GM12865 (cell line): ENCODE measurements around the gene KLHL22.
"Not testable (repeated sequence)": the region's sequence is repeated elsewhere in the genome, so short reads cannot be mapped to it uniquely, and the experiment has no call there.

Experiments
- DNase-seq: peaks from one replicate; pipeline ENCODE4 v3.0.0; 2010; ENCODE audit warnings: low read depth
- H3K4me3 ChIP-seq: 2 replicates; pipeline ENCODE4 v1.5.1; 2011; ENCODE audit warnings: mild to moderate bottlenecking, low read depth, low read length, control low read depth
- CTCF ChIP-seq: IDR thresholded peaks from 2 replicates; pipeline ENCODE4 v1.5.1; 2011; ENCODE audit warnings: low read length, control low read depth, low read depth, inconsistent platforms; ENCODE audit not compliant: insufficient read depth; ENCODE audit errors: missing control alignments

The KLHL22 gene, protein sequence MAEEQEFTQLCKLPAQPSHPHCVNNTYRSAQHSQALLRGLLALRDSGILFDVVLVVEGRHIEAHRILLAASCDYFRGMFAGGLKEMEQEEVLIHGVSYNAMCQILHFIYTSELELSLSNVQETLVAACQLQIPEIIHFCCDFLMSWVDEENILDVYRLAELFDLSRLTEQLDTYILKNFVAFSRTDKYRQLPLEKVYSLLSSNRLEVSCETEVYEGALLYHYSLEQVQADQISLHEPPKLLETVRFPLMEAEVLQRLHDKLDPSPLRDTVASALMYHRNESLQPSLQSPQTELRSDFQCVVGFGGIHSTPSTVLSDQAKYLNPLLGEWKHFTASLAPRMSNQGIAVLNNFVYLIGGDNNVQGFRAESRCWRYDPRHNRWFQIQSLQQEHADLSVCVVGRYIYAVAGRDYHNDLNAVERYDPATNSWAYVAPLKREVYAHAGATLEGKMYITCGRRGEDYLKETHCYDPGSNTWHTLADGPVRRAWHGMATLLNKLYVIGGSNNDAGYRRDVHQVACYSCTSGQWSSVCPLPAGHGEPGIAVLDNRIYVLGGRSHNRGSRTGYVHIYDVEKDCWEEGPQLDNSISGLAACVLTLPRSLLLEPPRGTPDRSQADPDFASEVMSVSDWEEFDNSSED

DNA sequence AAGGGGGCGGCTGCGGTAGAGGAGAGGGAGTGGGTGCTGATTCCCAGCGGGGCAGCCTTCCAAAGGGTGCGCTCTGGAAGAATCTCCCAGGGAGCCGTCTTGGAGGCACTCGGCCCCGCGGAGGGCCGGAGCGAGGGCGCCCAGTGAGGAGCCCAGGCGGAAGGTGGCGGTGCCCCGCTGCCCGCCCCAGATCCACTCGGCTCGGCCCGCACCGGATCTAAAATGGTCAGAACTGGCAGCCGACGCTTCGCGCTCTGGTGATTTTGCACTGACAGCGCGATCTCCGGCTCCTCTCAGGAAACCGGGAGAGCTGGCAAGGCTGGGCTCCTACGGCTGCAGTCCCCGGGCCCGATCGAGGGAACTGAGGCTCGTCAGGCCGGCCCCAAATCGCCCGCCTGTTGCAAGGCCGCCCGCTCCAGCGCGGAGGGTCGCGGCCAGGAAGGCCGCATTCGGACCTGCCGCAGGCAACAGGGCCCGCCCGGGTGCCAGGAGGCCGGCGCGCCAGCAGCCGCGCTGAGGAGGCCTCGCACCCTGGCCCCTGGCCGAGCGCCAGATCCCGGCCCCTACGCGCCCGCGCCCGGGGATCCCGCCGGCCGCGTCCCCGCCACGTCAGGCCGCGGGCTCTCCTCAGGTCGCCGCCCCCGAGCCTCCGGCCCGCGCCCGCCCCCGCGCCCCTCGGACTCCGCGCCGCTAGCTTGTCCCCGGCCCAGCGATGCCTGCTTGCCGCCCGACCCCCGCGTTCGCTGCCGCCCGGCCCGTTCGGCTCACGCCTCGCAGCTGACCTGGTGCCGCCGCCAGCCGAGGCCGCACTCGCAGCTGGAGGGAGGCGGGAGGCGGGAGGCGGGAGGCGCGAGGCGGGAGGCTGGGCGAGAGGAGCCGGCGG, at the start of gene KLHL22:
TSS of gene KLHL22 (minus strand) at position 818 of the 883 bp plus-strand sequence. CDS start 6,584 bp downstream, outside the sequence.
- peak; percentile 54 for DNase-seq
- H3K4me3 ChIP-seq, result peak within 1 kb of the TSS; percentile 90
- TF ChIP-seq CTCF, result no peak

DNA sequence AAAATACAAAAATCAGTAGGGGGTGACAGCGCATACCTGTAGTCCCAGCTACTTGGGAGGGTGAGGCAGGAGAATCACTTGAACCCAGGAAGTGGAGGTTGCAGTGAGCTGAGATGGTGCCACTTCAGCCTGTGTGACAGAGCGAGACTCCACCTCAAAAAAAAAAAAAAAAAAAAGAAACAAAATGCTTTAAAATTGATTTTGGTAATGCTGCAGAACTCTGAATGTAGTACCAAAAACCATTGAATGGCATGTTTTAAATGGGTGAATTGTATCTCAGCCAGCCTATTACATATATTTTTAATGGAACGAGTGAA, 49.7 kb upstream of the KLHL22 start:
- H3K4me3 ChIP-seq, DNase-seq: not testable (repeated sequence)

GRCh38 chr22:20542736-20543135, 47.1 kb upstream of the KLHL22 start:
- no peak overlapping the region for H3K4me3 ChIP-seq
- TF ChIP-seq CTCF, result no peak
- no peak for DNase-seq

- no peak for DNase-seq
- H3K4me3 ChIP-seq, result no peak overlapping the region
- no peak for TF ChIP-seq CTCF
Observed at GRCh38 chr22:20542055-20542454, 46.5 kb upstream of the KLHL22 start.

- H3K4me3 ChIP-seq, DNase-seq: not testable (repeated sequence)
Observed at GRCh38 chr22:20538875-20539274, 43.3 kb upstream of the KLHL22 start.

GRCh38 chr22:20537983-20538382, 42.4 kb upstream of the KLHL22 start:
- no peak for TF ChIP-seq CTCF

GRCh38 chr22:20537325-20537756, 41.7 kb upstream of the KLHL22 start:
- no peak overlapping the region for H3K4me3 ChIP-seq
- DNase-seq, result no peak
- no peak for TF ChIP-seq CTCF

More at GRCh38 chr22:20537983-20538382, 42.4 kb upstream of the KLHL22 start:
- DNase-seq, result no peak
- no peak overlapping the region for H3K4me3 ChIP-seq
